GM21515 (cell line): ENCODE measurements around the gene CTTNBP2.
A peak's percentile ranks its signal among the peaks of the same experiment; 100 is the strongest.
"Not testable (repeated sequence)": the region's sequence is repeated elsewhere in the genome, so short reads cannot be mapped to it uniquely, and the experiment has no call there.

ENCODE experiments used
- ATAC-seq: cut with Tn5 transposase; IDR thresholded peaks from one replicate; pipeline ENCODE4 v1.9.1; 2021; ENCODE audit not compliant: unreplicated experiment

The CTTNBP2 gene

DNA sequence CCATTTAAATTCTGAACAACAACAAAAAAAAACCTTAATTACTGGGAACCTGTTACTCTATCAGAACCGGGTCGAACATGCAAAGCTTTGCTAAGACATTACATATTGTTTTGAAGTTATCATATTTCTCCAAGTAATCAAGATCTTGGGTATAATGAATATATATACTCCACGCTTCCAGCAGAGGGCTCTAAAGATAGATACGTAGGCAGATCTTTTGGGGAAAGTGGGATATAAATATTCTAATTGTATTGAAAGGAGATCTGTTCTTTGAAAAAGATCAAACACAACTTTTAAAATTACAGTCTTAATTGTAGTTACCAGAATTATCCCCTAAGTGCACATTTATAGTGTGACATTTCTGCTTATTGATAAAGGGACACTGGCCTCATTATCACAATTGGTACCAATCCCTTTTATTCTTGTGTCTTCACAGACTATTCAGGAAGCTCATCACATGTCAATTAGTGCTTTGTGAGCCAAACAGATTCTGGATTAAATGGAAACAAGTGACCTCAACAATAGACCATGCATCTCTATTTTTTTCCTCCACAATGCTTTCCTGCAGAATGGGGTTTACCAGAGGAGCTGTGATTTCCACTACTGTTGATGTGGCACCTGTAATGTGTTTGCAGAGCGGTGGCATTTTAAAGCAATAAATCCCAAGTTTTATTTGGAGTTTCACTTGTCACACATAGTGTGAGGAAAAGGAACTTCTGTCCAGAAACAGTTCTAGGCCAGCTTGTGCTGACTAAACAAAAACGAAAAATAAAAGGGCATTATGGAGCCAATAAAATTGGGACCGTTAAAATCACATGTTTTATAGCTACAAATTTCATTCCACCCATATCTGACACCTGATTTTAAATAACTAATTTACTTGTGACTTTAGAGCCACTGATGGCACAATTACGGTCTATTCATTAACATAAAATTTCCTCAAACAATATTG lies 122.4 kb downstream of the CTTNBP2 start:
- ATAC-seq = no peak

DNA sequence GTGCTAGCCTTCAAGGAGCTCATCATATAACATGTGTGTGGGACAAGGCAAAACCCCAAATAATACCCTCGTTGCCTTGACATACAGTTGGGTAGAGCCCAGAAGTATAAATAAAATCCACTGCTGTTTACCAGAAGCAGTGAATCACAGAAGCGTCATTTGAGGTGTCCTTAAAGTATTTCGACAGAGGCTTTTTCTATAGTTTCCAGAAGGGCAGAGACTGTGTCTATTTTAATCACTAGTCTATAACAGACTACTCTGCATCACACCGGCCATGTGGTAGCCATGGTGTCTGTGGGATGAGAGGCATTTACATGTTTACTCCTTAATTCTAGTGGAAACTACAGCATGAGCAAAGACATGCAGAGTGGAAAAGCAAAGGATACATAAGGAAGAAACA lies 131.3 kb downstream of the CTTNBP2 start:
- ATAC-seq = no peak

DNA sequence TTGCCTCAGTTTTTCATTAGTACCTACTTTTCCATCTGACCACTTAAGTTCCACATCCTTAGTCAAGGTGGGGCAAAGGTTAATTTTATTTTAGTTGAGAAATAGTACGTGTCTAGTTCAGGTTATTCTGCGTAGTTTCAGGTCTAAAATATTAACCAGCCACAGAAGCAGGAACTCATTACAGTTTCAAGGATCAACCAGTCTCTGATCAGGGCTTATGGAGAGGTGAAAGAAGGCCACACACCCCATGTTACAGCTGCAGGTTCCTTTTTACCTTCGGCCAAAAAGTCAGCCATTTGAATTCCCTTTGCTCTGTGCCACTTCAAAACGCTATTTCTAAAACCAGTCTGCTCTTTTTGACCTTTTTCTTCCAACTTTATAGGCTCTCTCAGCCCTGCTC lies 134.2 kb downstream of the CTTNBP2 start:
- ATAC-seq = no peak

DNA sequence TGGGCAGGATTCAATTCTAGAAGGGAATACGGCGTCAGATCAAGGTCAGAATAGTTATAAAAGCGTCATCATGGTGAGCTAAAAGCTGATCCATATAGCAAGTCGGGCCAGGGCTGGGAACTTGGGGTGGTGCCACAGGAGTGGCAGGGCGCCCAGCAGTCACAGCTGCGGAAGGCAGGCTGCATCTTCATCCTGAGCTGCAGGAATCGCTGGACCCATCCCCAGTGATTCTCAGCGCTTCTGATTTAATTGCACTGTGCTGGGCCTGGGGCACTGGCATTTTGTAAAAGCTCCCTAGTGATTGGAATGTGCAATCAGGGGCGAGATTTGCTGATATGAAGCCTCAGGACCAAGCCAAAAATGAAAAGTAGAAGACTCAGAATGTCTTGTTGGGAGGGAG lies 135.3 kb downstream of the CTTNBP2 start:
- no peak for ATAC-seq

DNA sequence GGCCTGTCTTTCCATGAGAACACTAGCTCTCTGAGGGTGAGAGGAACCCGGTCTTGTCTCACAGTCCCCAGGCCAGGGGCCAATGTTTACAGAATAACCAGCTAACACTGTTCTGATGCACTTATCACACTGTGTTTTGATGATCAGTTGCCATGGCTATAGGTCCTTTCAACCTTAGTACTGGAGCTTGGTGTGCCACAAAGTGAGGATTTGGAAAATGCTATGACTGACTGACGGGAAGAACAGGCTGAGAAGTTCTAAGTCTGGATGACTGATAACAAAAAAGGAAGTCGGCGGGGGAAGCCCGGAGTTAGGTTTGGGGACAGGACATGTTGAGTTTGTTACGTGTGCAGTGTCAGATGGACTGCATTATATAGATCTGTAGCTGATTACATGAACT lies 141.8 kb downstream of the CTTNBP2 start:
- ATAC-seq = peak; percentile 83

DNA sequence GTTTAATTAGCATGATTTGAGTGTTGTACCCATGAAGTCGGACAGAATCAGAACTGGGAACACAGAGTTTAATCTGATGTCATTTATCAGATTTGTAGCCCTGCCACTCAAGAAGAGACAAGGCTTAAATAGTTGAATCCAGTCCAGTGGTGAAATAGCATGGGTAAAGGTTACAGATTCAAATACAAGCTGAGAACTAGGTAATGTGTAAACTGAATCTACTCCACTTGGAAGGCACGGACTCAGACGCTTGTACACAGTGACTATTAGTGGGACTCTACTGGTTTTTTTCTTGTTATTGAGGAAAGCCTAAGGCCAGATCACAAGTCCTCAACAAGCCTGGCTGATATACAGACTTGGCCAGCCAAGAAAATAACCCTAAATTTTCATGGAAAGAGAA lies 142.9 kb downstream of the CTTNBP2 start:
- ATAC-seq = no peak

DNA sequence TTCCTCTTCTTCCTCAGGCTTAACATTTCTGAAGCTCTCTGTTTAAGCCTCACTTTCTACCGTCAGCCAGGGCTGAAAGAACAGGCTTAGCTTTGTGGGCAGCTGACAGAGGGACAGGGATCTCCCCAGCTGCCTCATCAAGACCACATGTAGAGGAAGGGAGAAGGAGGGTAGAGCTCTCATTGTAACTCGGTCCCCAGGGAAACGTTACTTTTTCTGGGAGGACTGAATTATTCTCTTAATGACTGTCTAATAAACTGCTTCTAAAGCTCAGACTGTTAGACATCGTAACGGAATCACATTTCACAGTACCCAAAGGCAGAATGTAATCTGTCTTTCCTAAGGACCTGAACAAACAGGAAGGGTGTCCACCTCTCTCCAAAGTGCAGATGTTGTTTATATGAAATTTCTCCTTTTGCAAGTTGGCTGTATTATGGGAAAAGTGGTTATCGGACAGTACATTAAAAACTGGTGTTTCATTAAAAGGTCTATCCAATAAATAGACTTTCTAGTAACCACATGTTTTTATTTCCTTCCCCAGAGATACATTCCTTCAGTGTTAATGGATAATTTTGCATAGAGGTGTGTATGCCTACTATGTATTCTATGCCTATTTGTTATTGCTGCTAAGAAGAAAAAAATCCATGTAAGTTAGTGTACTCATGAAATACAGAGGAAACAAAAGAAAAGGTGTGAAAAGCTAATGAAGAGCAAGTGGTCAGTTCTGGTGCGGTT lies 144.2 kb downstream of the CTTNBP2 start:
- peak; percentile 65 for ATAC-seq

DNA sequence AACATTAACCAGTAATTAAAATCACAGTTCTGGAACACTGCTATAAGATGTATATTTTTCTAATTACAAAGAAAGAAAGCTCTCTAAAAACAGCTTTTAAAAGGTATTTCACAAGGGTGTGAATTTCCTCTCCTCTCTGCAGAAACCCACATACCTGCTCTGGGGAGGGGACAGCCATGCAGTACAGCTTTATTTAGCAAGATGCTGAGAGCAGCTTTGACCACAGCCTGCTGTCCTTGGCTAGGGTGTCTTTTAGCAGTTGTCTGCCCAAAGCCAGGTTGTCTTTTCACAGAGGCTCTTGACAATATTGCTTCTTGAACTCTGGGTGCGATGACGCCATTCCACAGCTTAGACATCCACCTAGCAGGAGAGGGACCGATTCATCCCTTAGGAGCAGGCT lies 148.3 kb downstream of the CTTNBP2 start:
- ATAC-seq = no peak

DNA sequence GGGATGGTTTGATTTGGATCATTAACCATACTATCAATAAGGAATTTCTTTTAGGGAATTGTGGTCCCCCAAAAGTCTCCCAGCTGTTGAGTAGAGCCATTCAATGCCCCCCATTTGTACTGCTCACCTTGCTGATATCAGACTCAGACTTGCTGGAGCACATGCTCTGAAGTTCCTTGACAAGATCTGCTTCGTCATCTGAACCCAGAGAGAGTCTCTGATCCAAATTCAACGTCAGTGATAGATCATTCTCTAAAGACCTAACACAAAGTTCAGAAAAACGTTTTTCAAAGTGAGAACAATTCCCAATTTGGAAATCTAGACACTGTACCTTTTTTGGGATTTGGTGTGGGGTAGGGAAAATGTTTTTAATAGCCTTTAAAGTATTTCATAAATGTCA lies 153.9 kb downstream of the CTTNBP2 start:
- ATAC-seq = no peak

DNA sequence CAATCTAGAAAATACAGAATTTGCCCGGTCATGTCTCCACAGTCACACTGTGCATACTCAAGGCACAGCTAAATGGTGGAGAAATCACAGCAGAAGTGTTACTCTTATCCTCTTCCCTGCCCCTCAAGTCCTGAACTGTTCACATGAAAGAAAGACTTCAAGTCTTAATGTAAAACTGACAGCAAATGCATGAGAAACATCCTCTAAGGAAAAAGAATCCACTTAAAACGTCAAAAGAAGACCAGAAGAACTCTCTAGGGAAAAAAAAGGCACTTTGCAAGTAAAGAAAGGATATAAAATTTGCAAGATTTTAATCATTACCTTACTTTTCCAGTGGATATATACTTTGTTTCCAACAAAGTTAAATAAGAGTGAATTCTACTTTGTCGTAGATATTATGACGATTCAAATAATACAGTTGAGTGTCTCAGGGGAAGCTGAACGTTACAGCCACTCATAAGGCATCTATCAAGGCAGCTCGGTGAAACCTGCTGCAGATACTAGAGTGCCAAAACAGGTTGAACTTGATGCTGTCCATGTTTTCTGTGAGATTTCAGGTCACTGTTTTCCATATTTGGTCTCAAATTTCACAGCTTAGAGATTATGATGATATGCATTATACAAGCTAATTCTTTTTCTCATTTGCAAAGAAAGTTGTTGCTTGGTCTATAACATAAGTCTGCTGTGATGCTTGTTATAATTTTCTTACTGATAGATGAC lies 155.0 kb downstream of the CTTNBP2 start:
- ATAC-seq = no peak

DNA sequence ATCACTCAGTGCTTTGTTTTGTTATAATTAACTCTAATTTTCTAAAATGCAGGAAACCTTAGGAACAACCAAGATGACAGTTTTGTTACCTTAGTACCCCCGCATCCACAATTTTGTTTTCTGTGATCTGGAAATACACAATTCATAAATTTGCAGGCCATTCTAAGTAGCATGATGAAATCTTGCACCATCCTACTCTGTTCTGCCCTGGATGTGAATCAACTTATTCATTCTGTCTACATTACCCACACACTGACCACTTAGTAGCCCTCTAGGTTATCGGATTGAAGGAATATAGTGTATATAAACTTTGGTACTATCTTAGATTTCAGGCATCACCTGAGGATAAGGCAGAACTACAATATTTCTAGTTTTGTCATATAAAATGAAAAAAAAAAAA lies 155.9 kb downstream of the CTTNBP2 start:
- no peak for ATAC-seq

DNA sequence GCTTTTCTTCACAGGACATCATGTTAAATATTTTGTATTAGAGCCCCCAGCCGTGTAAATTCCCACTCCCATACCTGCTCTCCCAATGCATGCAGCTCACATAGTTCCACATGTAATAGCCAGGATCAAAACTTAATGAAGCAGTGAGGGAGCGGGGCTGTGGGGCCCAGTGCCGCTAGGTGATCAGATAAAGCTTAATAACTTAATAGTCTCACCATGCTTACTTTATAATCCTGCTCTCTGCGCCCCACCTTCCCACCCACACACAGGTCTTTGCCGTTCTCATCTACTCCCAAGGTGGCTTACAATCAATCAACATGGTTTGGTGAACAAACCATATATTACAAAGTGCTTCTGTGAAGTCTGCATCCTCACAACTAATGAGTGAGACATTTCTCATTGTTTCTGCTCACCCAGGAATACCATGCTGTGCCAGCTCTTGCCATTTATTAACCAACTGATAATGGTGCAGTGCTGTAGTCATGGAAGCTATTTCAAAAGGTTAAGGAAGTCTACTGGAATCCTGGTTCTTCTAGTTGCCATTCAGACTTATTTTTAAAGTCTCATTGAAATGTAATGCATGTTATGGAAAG lies 156.4 kb downstream of the CTTNBP2 start:
- ATAC-seq = no peak

DNA sequence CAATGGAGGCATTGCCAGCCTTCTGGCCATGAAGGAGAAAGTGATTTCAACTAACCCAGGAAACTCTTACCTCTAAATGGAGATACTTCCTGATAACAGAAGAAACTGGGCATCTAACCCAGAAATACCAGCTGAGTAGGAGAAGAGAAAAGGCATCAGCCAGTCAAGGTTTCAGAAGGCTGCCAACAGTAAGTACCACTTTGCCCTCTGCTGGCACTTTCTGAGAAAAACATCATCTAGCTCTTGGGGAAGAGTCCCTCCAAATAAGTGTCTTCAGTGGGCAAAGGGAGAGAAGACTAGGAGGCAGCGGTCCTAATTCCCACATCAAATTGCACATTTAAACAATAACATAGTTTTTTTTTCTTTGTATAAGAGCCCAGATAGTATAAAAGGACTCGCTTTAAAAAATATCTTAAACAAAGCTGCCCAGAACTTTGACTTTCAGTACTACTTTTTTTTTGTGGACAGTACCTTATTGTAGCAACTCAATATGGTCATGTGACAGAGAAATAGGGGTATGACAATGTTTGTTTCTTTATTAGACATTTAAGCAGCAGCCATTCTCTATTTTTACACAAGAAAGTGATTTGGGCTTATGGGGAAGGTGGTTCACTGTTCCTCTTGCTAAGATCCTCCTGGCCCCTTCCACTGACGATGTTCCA lies 157.3 kb downstream of the CTTNBP2 start:
- ATAC-seq = no peak

DNA sequence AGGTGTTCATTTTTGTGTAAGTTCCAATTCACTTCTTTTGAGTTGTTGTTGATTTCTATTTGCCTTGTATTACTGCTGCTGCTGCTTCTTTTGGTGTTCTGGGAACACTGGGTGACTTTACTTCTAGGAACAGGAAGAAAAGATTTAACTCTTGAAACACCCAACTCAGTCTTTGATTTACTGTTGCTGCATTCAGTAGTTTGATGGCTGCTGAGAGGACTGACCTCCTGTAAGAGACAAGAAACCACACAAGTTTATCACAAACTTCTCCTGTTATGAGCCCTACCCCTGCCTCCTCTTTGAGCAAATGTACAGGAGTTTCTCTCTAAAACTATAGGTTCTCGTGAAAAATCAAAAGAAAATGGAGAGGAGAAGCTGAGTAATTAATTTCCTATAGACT lies 161.7 kb downstream of the CTTNBP2 start:
- no peak for ATAC-seq

DNA sequence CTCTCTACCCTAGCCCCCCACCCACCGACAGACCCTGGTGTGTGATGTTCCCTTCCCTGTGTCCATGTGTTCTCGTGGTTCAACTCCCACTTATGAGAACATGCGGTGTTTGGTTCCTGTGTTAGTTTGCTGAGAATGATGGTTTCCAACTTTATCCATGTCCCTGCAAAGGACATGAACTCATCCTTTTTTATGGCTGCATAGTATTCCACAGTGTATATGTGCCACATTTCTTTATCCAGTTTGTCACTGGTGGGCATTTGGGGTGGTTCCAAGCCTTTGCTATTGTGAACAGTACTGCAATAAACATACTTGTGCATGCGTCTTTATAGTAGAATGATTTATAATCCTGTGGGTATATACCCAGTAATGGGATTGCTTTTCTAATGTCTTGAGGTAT lies 165.1 kb downstream of the CTTNBP2 start:
- ATAC-seq = not testable (repeated sequence)

DNA sequence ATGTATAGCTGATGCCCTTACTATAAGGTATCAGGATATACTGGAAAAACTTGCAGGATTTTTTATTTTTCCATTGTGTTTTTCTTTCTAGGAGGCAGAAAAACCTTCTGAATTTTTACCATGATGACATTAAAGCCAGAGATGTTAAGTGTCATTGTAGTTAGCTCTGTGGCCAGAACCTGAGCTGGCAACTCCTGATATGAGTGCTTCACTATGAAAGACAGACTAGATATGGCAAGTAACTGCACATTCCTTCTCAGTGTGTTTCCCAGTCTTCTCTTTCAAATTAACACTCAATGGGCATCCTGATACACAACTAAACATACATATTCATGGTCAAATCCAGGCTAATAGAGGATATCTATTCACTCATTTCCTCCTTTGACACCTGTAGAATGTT lies 166.2 kb downstream of the CTTNBP2 start:
- no peak for ATAC-seq

DNA sequence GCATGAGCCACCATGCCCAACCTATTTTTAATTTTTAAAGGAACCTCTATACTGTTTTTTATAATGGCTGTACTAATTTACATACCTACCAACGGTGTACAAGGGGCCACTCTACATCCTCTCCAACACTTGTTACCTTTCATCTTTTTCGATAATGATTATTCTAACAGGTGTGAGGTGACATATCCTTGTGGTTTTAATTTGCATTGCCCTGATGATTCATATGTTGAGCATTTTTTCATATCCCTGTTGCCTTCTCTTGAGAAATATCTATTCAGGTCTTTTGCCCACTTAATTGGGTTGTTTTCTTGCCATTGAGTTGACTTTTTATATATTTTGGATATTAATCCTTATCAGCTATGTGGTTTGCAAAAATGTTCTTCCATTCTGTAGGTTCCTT lies 167.0 kb downstream of the CTTNBP2 start:
- ATAC-seq = no peak

DNA sequence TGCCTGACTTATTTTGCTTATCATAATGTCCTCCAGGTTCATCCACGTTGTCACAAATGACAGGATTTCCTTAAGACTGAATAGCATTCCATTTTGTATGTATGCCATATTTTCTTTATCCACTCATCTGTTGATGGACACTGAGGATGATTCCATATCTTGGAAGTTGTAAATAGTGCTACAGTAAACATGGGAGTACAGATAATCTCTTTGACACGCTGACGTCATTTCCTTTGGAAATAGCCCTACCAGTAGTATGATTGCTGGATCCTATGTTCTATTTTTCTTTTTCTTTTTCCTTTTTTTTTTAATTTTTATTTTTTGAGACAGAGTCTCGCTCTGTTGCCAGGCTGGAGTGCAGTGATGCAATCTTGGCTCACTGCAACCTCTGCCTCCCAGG lies 167.6 kb downstream of the CTTNBP2 start:
- no peak for ATAC-seq

DNA sequence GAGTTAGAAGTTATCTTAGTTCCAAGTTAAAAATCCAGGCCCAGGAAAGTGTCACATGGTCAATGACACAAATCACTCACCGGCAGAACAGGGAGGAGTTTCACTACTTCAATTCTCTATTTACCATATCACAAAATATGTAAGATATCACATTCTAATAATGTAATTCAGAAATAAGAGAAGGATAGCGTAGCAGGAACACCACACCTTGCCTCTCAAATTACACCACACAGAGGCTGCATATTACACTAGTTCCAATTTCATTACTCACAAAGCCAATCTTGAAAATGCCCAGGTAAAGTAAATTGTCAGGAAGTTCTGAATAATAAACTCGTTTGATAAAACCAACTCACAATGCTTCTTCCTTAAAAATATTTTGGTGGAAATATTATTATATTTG lies 169.2 kb downstream of the CTTNBP2 start:
- no peak for ATAC-seq

DNA sequence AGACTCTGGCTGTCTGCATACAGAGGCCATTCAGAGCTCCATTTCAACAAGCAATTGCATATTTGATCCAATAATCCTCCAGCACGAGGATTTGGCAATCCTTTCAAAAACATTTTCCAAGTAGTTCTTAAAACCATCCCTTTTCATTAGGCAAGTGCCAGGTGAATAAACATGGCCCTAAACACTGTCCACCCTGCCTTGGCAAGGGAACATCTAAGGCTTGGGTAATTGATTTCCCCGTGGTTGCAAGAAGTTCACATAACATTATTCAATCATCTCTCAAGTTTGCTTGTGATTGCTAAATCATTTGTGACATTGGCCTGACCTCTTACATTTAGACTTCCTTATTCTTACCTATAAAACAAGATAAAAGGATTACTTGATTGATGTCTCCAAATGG lies 175.2 kb downstream of the CTTNBP2 start:
- no peak for ATAC-seq

DNA sequence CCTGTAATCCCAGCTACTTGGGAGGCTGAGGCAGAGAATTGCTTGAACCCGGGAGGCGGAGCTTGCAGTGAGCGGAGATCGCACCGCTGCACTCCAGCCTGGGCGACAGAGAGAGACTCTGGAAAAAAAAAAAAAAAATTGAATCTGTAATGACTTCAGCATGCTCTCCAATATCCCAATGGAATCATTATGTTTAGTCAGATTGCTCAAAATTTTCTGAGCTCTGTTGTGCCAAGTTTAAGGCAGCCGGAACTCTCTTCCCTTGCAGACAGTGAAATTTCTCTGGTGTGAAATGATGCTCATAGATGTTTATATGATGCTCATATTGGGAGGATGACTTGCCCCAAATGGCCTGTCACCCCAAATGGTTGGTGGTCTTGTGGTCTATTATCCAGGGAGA lies 180.9 kb downstream of the CTTNBP2 start:
- ATAC-seq = no peak
